GM12873 (cell line): ENCODE measurements around the gene ARHGEF3.

ENCODE experiments used
- CTCF ChIP-seq: IDR thresholded peaks from 2 replicates; pipeline ENCODE4 v1.5.1; 2012; ENCODE audit warnings: low read depth, mild to moderate bottlenecking, moderate library complexity, low read length, control low read depth; ENCODE audit not compliant: insufficient read depth; ENCODE audit errors: missing control alignments

Gene ARHGEF3

GRCh38 chr3:56801662-56802377, at the start of gene ARHGEF3:
Gene ARHGEF3, minus strand, starts transcription at chr3:56801949. Its CDS starts 151 bp downstream, at chr3:56801798.
- peak; percentile 76 for TF ChIP-seq CTCF

GRCh38 chr3:56849698-56850097, 47.9 kb upstream of the ARHGEF3 start:
- no peak for TF ChIP-seq CTCF

- TF ChIP-seq CTCF, result no peak
Observed at GRCh38 chr3:56845505-56845904, 43.8 kb upstream of the ARHGEF3 start.

- TF ChIP-seq CTCF, result no peak
Observed at GRCh38 chr3:56844536-56844935, 42.8 kb upstream of the ARHGEF3 start.

GRCh38 chr3:56839784-56840715, 38.3 kb upstream of the ARHGEF3 start:
- TF ChIP-seq CTCF, result no peak

- no peak for TF ChIP-seq CTCF
Observed at GRCh38 chr3:56838448-56838847, 36.7 kb upstream of the ARHGEF3 start.
